Kidney (tissue), 14 donors: ENCODE measurements around the gene BTK. TPM values are rescaled to one million over a fixed set of nuclear protein-coding genes. Genes with fewer than 3 reads are reported as not detected.

Experiments used
- DNase-seq, 5 donors: peaks; one replicate each; pipeline ENCODE4 v3.0.0-alpha.2; 2013 to 2020
- FAIRE-seq: peaks from 2 replicates; lab custom pipeline; 2012; peaks lifted over from hg19 to GRCh38; lab: Jason Lieb, UNC
- H3K27ac ChIP-seq, 2 donors: one replicate each; pipeline ENCODE4 v1.7.0; 2013; ENCODE audit warnings: low read depth in 2 of 2, low read length in 2 of 2, inconsistent platforms in 1 of 2
- H3K27me3 ChIP-seq: one replicate; pipeline ENCODE4 v1.7.1; 2013; ENCODE audit warnings: low read length, inconsistent platforms; ENCODE audit not compliant: control insufficient read depth, insufficient read depth
- H3K36me3 ChIP-seq, 3 donors: one replicate each; pipeline versions ENCODE4 v1.7.0 to v1.7.1; 2013; ENCODE audit warnings: low read length in 3 of 3, control low read depth in 1 of 3, inconsistent platforms in 1 of 3; ENCODE audit not compliant: insufficient read depth in 3 of 3, control insufficient read depth in 2 of 3
- H3K4me1 ChIP-seq, 3 donors: one replicate each; pipeline versions ENCODE4 v1.7.0 to v1.7.1; 2013; ENCODE audit warnings: low read length in 3 of 3, inconsistent platforms in 1 of 3, low read depth in 1 of 3; ENCODE audit not compliant: control insufficient read depth in 2 of 3, insufficient read depth in 2 of 3
- H3K4me3 ChIP-seq, 3 donors: one replicate each; pipeline versions ENCODE4 v1.7.0 to v1.8.1; 2013; ENCODE audit warnings: low read length in 3 of 3, control low read depth in 1 of 3, inconsistent platforms in 1 of 3
- H3K9ac ChIP-seq, 3 donors: one replicate each; pipeline versions ENCODE4 v1.7.0 to v1.7.1; 2013; ENCODE audit warnings: low read length in 3 of 3, control low read depth in 1 of 3, inconsistent platforms in 1 of 3
- H3K9me3 ChIP-seq, 3 donors: one replicate each; pipeline versions ENCODE4 v1.7.0 to v1.7.1; 2013; ENCODE audit warnings: low read length in 3 of 3, control low read depth in 1 of 3, inconsistent platforms in 1 of 3; ENCODE audit not compliant: control insufficient read depth in 2 of 3, insufficient read depth in 1 of 3
- CTCF ChIP-seq: IDR thresholded peaks from 3 replicates; pipeline ENCODE4 v1.5.1; 2012; ENCODE audit warnings: mild to moderate bottlenecking, moderate library complexity, borderline replicate concordance; ENCODE audit not compliant: insufficient read depth; ENCODE audit errors: extremely low read depth
- intact Hi-C: fragments of 100-400 bp; cut with DNase I; formaldehyde crosslinking; loops from one replicate; pipeline ENCODE4 v1.11.1; 2022
- polyA plus RNA-seq: library from polyadenylated mRNA; stranded (reverse); fragments of 350-450 nt; fragmentation: Illumina TruSeq; extraction: RNeasy Lipid Tissue Mini Kit (QIAGEN cat#74804); gene quantifications from one replicate; pipeline ENCODE4 v1.2.3, GENCODE V29; 2014; ENCODE audit warnings: low read depth, low replicate concordance; ENCODE audit not compliant: insufficient read depth
- total RNA-seq: library from RNA; stranded (reverse); fragmentation: NEBNext Ultra II Directional; extraction: Animal tissue kit (Norgen Biotek cat#: 25700); gene quantifications from one replicate; pipeline ENCODE4 v1.2.1, GENCODE V29; 2021
- donor health status: control.
- donor health status: control.
- donor health status: control.
- donor health status: control.
- donor health status: control.
- donor health status: DM: yes; HTN: yes; CAD: no.
- donor health status: Normal renal cell carcinoma (clear cell type).

The BTK gene
- total and polyA plus RNA-seq, 2 donors from 2014 or later: 0.77 to 13.9 TPM

DNA sequence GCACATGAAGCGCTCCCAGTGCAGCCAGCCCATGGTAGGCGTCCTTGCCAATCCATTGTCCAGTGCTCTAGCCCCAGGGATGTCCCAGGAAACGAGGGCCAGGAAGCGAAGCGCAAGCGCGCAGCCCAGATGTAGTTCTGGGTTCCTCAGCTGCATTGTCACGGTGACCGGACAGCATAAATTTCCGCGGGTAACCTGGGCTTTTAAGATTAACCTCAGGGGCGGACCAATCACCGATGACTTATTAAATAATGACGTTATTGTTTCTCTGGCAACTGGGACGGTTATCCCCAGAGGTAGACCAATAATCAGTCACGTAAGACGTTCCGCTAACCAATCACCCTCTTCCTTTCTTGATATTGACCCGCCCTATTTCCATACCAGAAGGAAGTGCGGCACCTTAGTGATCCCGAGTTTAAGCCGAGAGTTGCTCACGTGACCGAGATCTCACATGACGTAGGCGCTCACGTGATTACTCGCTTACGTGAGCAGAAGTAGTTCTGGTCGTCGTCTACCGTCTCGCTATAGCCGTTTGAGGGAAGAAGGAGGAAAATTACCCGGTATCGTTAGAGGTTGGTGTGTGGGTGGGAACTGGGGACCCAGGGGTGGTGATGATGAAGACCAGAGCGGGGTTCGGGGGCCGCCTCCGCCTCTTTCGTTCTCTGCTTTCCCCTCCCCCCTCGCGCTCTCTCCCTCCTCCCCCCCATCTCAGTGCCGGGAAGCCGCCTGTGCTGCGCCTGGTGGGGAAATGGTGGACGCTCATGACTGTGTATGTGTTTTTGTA lies 21.9 kb upstream of the BTK start, which contains the start of the genes GLA and HNRNPH2:
GLA (minus strand) TSS at position 178 of the 784 bp plus-strand sequence; CDS start at position 156, 22 bp downstream.
HNRNPH2 (plus strand) TSS at position 475 of the 784 bp plus-strand sequence. CDS start 3,767 bp downstream, outside the sequence.
- intact Hi-C loops: no loop called here
- H3K9ac ChIP-seq: peak within 1 kb of the TSS; percentile 88 to 93 (median 91)
- H3K27ac ChIP-seq: peak within 1 kb of the TSS; percentile 96 to 98
- FAIRE-seq (peak; percentile 99), DNase-seq (peak; percentile 93 to 98 (median 94))
- peak within 1 kb of the TSS; percentile 88 to 97 (median 95) for H3K4me3 ChIP-seq
- no peaks in the 10 kb centered on the region for H3K9me3 ChIP-seq
- H3K36me3 ChIP-seq: peaks cover 0 to 12% (median 0%) of the 10 kb centered on the region in 3 donors
- no peaks in the 10 kb centered on the region for H3K27me3 ChIP-seq
- H3K4me1 ChIP-seq: no peaks in the 10 kb centered on the region
- TF ChIP-seq CTCF: no peak

- Histone ChIP-seq H3K9ac (peak overlapping the region; percentile 88 to 93 (median 90)), H3K4me1 (no peaks in the 10 kb centered on the region), H3K36me3 (peaks cover 0 to 5% (median 0%) of the 10 kb centered on the region in 3 donors), H3K27ac (peak overlapping the region; percentile 81 to 91), H3K27me3 (no peaks in the 10 kb centered on the region), H3K9me3 (no peaks in the 10 kb centered on the region), H3K4me3 (peak overlapping the region; percentile 88 to 97 (median 91))
- TF ChIP-seq CTCF: no peak
- intact Hi-C loops: no loop called here
- no peak for FAIRE-seq
- peak in 2 of 5 donors; percentile 26 to 29 for DNase-seq
These were observed 21.3 kb upstream of the BTK start for GRCh38 chrX:101407167-101407747.

GRCh38 chrX:101399825-101400224 lies 13.8 kb upstream of the BTK start:
- Histone ChIP-seq H3K9me3 (no peaks in the 10 kb centered on the region), H3K4me1 (no peaks in the 10 kb centered on the region), H3K4me3 (no peak overlapping the region), H3K27ac (no peak overlapping the region), H3K9ac (no peak overlapping the region), H3K27me3 (no peaks in the 10 kb centered on the region), H3K36me3 (no peaks in the 10 kb centered on the region)
- TF ChIP-seq CTCF: no peak
- no peak for DNase-seq
- no peak for FAIRE-seq
- intact Hi-C loops: no loop called here
